Neural cell (in vitro differentiated cells): ENCODE results near the gene ALKBH3. TPM values are rescaled to one million over a fixed set of nuclear protein-coding genes. Genes with fewer than 3 reads are reported as not detected.

Source experiments
- H2AFZ ChIP-seq: fragments of 200-600, 300-800 bp; sonication (generic), shearing (Covaris generic); 2 replicates; pipeline ENCODE4 v1.6.0; 2014; ENCODE audit warnings: low read depth, mild to moderate bottlenecking, antibody characterized with exemption, low read length, moderate library complexity
- H3F3A ChIP-seq: fragments of 200-600 bp; shearing (Covaris generic); 2 replicates; pipeline ENCODE4 v1.6.1; 2016; ENCODE audit warnings: mild to moderate bottlenecking, moderate library complexity, mixed read lengths, antibody characterized with exemption, low read length; ENCODE audit not compliant: insufficient read depth, poor library complexity, severe bottlenecking
- H3K27ac ChIP-seq: fragments of 200-600, 300-800 bp; sonication (generic), shearing (Covaris generic); 2 replicates; pipeline ENCODE4 v1.5.1; 2014; ENCODE audit warnings: mild to moderate bottlenecking, low read length, moderate library complexity
- H3K27me3 ChIP-seq: fragments of 300-800, 200-600 bp; sonication (generic), shearing (Covaris generic); 2 replicates; pipeline ENCODE4 v1.6.0; 2014; ENCODE audit warnings: mild to moderate bottlenecking, low read depth, low read length, moderate library complexity; ENCODE audit not compliant: insufficient read depth
- H3K36me3 ChIP-seq: fragments of 300-800, 200-600 bp; sonication (generic), shearing (Covaris generic); 2 replicates; pipeline ENCODE4 v1.5.1; 2014; ENCODE audit warnings: mild to moderate bottlenecking, antibody characterized with exemption, low read length, moderate library complexity; ENCODE audit not compliant: insufficient read depth
- H3K4me2 ChIP-seq: fragments of 300-800, 200-600 bp; sonication (generic), shearing (Covaris generic); 2 replicates; pipeline ENCODE4 v1.6.0; 2014; ENCODE audit warnings: mild to moderate bottlenecking, low read length
- H3K4me3 ChIP-seq: fragments of 300-800, 200-600 bp; sonication (generic), shearing (Covaris generic); 2 replicates; pipeline ENCODE4 v1.5.1; 2014; ENCODE audit warnings: mild to moderate bottlenecking, low read length, moderate library complexity
- H3K79me2 ChIP-seq: fragments of 200-600 bp; shearing (Covaris generic); replicated peaks from 2 replicates; pipeline ENCODE4 v1.6.0; 2014; ENCODE audit warnings: mild to moderate bottlenecking, low read length, moderate library complexity; ENCODE audit not compliant: insufficient read depth
- H3K9ac ChIP-seq: fragments of 300-800, 200-600 bp; sonication (generic), shearing (Covaris generic); 2 replicates; pipeline ENCODE4 v1.6.1; 2016; ENCODE audit warnings: mild to moderate bottlenecking, low read length, mixed read lengths
- H3K9me2 ChIP-seq: fragments of 200-600 bp; shearing (Covaris generic); 2 replicates; pipeline ENCODE4 v1.6.1; 2016; ENCODE audit warnings: mild to moderate bottlenecking, low read length, mixed read lengths; ENCODE audit not compliant: insufficient read depth
- H3K9me3 ChIP-seq: fragments of 200-600, 300-800 bp; sonication (generic), shearing (Covaris generic); 2 replicates; pipeline ENCODE4 v1.6.1; 2016; ENCODE audit warnings: mild to moderate bottlenecking, mixed run types, low read length, moderate library complexity, mixed read lengths
- H4K20me1 ChIP-seq: fragments of 200-600 bp; shearing (Covaris generic); 2 replicates; pipeline ENCODE4 v1.6.1; 2016; ENCODE audit warnings: mild to moderate bottlenecking, mixed run types; ENCODE audit not compliant: insufficient read depth
- CTCF ChIP-seq: fragments of 450-650 bp; IDR thresholded peaks from 2 replicates; pipeline ENCODE4 v1.5.1; 2014; ENCODE audit warnings: antibody characterized with exemption, mild to moderate bottlenecking, moderate library complexity; ENCODE audit not compliant: poor library complexity, severe bottlenecking
- EP300 ChIP-seq: fragments of 450-650 bp; conservative IDR thresholded peaks from 2 replicates; pipeline ENCODE4 v1.6.1; 2014; ENCODE audit warnings: antibody characterized with exemption, mild to moderate bottlenecking, moderate library complexity; ENCODE audit not compliant: poor library complexity, severe bottlenecking
- EZH2 ChIP-seq: fragments of 200-600, 300-800 bp; shearing (Covaris generic), sonication (generic); IDR thresholded peaks from 2 replicates; pipeline ENCODE4 v1.6.1; 2014; ENCODE audit warnings: antibody characterized with exemption, low read length, borderline replicate concordance, mild to moderate bottlenecking; ENCODE audit not compliant: insufficient read depth, poor library complexity, severe bottlenecking
- MXI1 ChIP-seq: fragments of 450-650 bp; conservative IDR thresholded peaks from 2 replicates; pipeline ENCODE4 v1.6.1; 2014; ENCODE audit warnings: antibody characterized with exemption, mild to moderate bottlenecking; ENCODE audit not compliant: poor library complexity, severe bottlenecking
- POLR2AphosphoS5 ChIP-seq: IDR thresholded peaks from 2 replicates; pipeline ENCODE4 v1.6.1; 2012
- REST ChIP-seq: IDR thresholded peaks from 2 replicates; pipeline ENCODE4 v1.6.1; 2012; ENCODE audit warnings: borderline replicate concordance
- SMC3 ChIP-seq: fragments of 450-650 bp; conservative IDR thresholded peaks from 2 replicates; pipeline ENCODE4 v1.6.1; 2014; ENCODE audit warnings: antibody characterized with exemption, mild to moderate bottlenecking, moderate library complexity; ENCODE audit not compliant: poor library complexity
- TAF1 ChIP-seq: IDR thresholded peaks from 2 replicates; pipeline ENCODE4 v1.6.1; 2012; ENCODE audit warnings: low read depth
- polyA plus RNA-seq: library from polyadenylated mRNA; depleted of rRNA; stranded (reverse); fragments of >200 nt; gene quantifications from 2 replicates; pipeline ENCODE4 v1.2.3, GENCODE V29; 2014

Gene ALKBH3
- polyA plus RNA-seq, 1 donor from 2014 or later, result 27.0 TPM

- no peaks in the 10 kb centered on the region for H4K20me1 ChIP-seq
- H3K27me3 ChIP-seq, result no peaks in the 10 kb centered on the region
- H2AFZ ChIP-seq, result no peak overlapping the region
- H3K9me3 ChIP-seq, result no peaks in the 10 kb centered on the region
- H3K27ac ChIP-seq, result peak overlapping the region; percentile 83
- H3K4me3 ChIP-seq, result peak overlapping the region; percentile 39
- H3F3A ChIP-seq, result no peaks in the 10 kb centered on the region
- H3K9ac ChIP-seq, result peak overlapping the region; percentile 48
- H3K79me2 ChIP-seq, result no peaks in the 10 kb centered on the region
- no peaks in the 10 kb centered on the region for H3K36me3 ChIP-seq
- H3K4me2 ChIP-seq, result peak overlapping the region; percentile 26
- H3K9me2 ChIP-seq, result no peaks in the 10 kb centered on the region
- no peak for TF ChIP-seq EZH2
- no peak for TF ChIP-seq POLR2AphosphoS5
- no peak for TF ChIP-seq REST
- TF ChIP-seq MXI1, result no peak
- TF ChIP-seq EP300, result no peak
- no peak for TF ChIP-seq CTCF
- TF ChIP-seq SMC3, result no peak
These were observed 37.2 kb downstream of the ALKBH3 start for GRCh38 chr11:43917851-43918250.

GRCh38 chr11:43918662-43919061, 38.0 kb downstream of the ALKBH3 start:
- Histone ChIP-seq H3K9ac (peak overlapping the region; percentile 48), H3K27ac (peak overlapping the region; percentile 83), H3K79me2 (no peaks in the 10 kb centered on the region), H3K36me3 (no peaks in the 10 kb centered on the region), H3K4me3 (peak overlapping the region; percentile 39), H3K9me3 (no peaks in the 10 kb centered on the region), H4K20me1 (no peaks in the 10 kb centered on the region), H2AFZ (no peak overlapping the region), H3K27me3 (no peaks in the 10 kb centered on the region), H3K9me2 (no peaks in the 10 kb centered on the region), H3K4me2 (peak overlapping the region; percentile 26), H3F3A (peaks cover 5% of the 10 kb centered on the region)
- TF ChIP-seq REST (no peak), TAF1 (no peak), EP300 (peak; percentile 71)
